Measurements from ENCODE around the gene RAI14. TPM values are rescaled to one million over a fixed set of nuclear protein-coding genes. Genes with fewer than 3 reads are reported as not detected.

The RAI14 gene
- total RNA-seq, 1 donor from 2014 or later: 307 TPM

- no peaks in the 10 kb centered on the region for H3K9me3 ChIP-seq (ENCODE audit: insufficient read depth, low read depth, low read length)
- peaks cover 28% of the 10 kb centered on the region for H3K36me3 ChIP-seq (ENCODE audit: insufficient read depth, low read length)
- H3K4me1 Mint-ChIP-seq (ENCODE audit: low read depth, unreplicated experiment): peaks cover 68% of the 10 kb centered on the region
- no peaks in the 10 kb centered on the region for H3K27me3 Mint-ChIP-seq (ENCODE audit: low read depth, unreplicated experiment)
- H3K27ac ChIP-seq (ENCODE audit: low read depth, low read length): peak overlapping the region; percentile 99
- H3K27ac Mint-ChIP-seq (ENCODE audit: unreplicated experiment): peak overlapping the region; percentile 92
- no peak overlapping the region for H2AFZ ChIP-seq (ENCODE audit: low read depth, low read length)
- no peaks in the 10 kb centered on the region for H3K9me3 Mint-ChIP-seq (ENCODE audit: unreplicated experiment)
- no peak overlapping the region for H3K4me3 ChIP-seq (ENCODE audit: insufficient read depth, low read depth, low read length)
- peaks cover 11% of the 10 kb centered on the region for H4K20me1 ChIP-seq (ENCODE audit: insufficient read depth, low read length)
- TF ChIP-seq EZH2 (IDR thresholded peaks at IDR 0.05; ENCODE audit: insufficient read depth, low read length) (no peak), CTCF (IDR thresholded peaks at IDR 0.05; ENCODE audit: insufficient read depth, low read depth, low read length) (no peak)
- peaks cover 19% of the 10 kb centered on the region for H3K36me3 Mint-ChIP-seq (ENCODE audit: low read depth, unreplicated experiment)
- peak; percentile 95 for DNase-seq (ENCODE audit: low read depth)
- H3K4me2 ChIP-seq (ENCODE audit: low read length): peak overlapping the region; percentile 80
- H3K9ac ChIP-seq (ENCODE audit: low read length): peak overlapping the region; percentile 75
- H3K4me3 Mint-ChIP-seq (ENCODE audit: unreplicated experiment): peak overlapping the region; percentile 48
- no peaks in the 10 kb centered on the region for H3K27me3 ChIP-seq (ENCODE audit: insufficient read depth, low read length)
- peaks cover 94% of the 10 kb centered on the region for H3K79me2 ChIP-seq (ENCODE audit: insufficient read depth, low read length)
- H3K4me1 ChIP-seq (ENCODE audit: insufficient read depth, low read length): peaks cover 65% of the 10 kb centered on the region
- no peak for FAIRE-seq
Observed at GRCh38 chr5:34687269-34688011, 31.3 kb downstream of the RAI14 start.

GRCh38 chr5:34688015-34688810 lies 32.1 kb downstream of the RAI14 start:
- Histone ChIP-seq H3K4me2 (ENCODE audit: low read length) (peak overlapping the region; percentile 80), H3K9ac (ENCODE audit: low read length) (peak overlapping the region; percentile 75), H3K4me3 (ENCODE audit: insufficient read depth, low read depth, low read length) (no peak overlapping the region), H3K79me2 (ENCODE audit: insufficient read depth, low read length) (peaks cover 94% of the 10 kb centered on the region), H3K36me3 (ENCODE audit: insufficient read depth, low read length) (peaks cover 35% of the 10 kb centered on the region), H3K27ac (ENCODE audit: low read depth, low read length) (peak overlapping the region; percentile 99), H4K20me1 (ENCODE audit: insufficient read depth, low read length) (peaks cover 17% of the 10 kb centered on the region), H3K27me3 (ENCODE audit: insufficient read depth, low read length) (no peaks in the 10 kb centered on the region), H3K9me3 (ENCODE audit: insufficient read depth, low read depth, low read length) (no peaks in the 10 kb centered on the region), H3K4me1 (ENCODE audit: insufficient read depth, low read length) (peaks cover 57% of the 10 kb centered on the region), H2AFZ (ENCODE audit: low read depth, low read length) (no peak overlapping the region)
- Mint-ChIP-seq H3K4me1 (ENCODE audit: low read depth, unreplicated experiment) (peaks cover 60% of the 10 kb centered on the region), H3K36me3 (ENCODE audit: low read depth, unreplicated experiment) (peaks cover 14% of the 10 kb centered on the region), H3K9me3 (ENCODE audit: unreplicated experiment) (no peaks in the 10 kb centered on the region), H3K4me3 (ENCODE audit: unreplicated experiment) (peak overlapping the region; percentile 47), H3K27me3 (ENCODE audit: low read depth, unreplicated experiment) (no peaks in the 10 kb centered on the region), H3K27ac (ENCODE audit: unreplicated experiment) (peak overlapping the region; percentile 92)
- TF ChIP-seq EZH2 (IDR thresholded peaks at IDR 0.05; ENCODE audit: insufficient read depth, low read length): no peak
- no peak for TF ChIP-seq CTCF (IDR thresholded peaks at IDR 0.05; ENCODE audit: insufficient read depth, low read depth, low read length)
- no peak for FAIRE-seq
- DNase-seq (ENCODE audit: low read depth): no peak

All from astrocyte (in vitro differentiated cells and primary cell).